Ishikawa (cell line): ENCODE results near the gene GGT6.

Source experiments
- CEBPB ChIP-seq: IDR thresholded peaks from 2 replicates; pipeline ENCODE4 v1.6.1; 2012
- CREB1 ChIP-seq: IDR thresholded peaks from 2 replicates; pipeline ENCODE4 v1.6.1; 2012; ENCODE audit warnings: low read depth
- EGR1 ChIP-seq: IDR thresholded peaks from 2 replicates; pipeline ENCODE4 v1.6.1; 2012
- EP300 ChIP-seq: IDR thresholded peaks from 2 replicates; pipeline ENCODE4 v1.6.1; 2012; ENCODE audit warnings: borderline replicate concordance
- FOXM1 ChIP-seq: IDR thresholded peaks from 2 replicates; pipeline ENCODE4 v1.6.1; 2012; ENCODE audit warnings: low read depth, borderline replicate concordance
- MAX ChIP-seq: IDR thresholded peaks from 2 replicates; pipeline ENCODE4 v1.6.1; 2012
- NFIC ChIP-seq: IDR thresholded peaks from 2 replicates; pipeline ENCODE4 v1.6.1; 2012
- RAD21 ChIP-seq: IDR thresholded peaks from 2 replicates; pipeline ENCODE4 v1.6.1; 2012; ENCODE audit warnings: low read depth
- TAF1 ChIP-seq: IDR thresholded peaks from 2 replicates; pipeline ENCODE4 v1.6.1; 2012; ENCODE audit warnings: low read depth, mild to moderate bottlenecking
- TCF12 ChIP-seq: IDR thresholded peaks from 2 replicates; pipeline ENCODE4 v1.6.1; 2012; ENCODE audit warnings: low read depth
- TEAD4 ChIP-seq: IDR thresholded peaks from 2 replicates; pipeline ENCODE4 v1.6.1; 2012
- USF1 ChIP-seq: IDR thresholded peaks from 2 replicates; pipeline ENCODE4 v1.6.1; 2012
- YY1 ChIP-seq: IDR thresholded peaks from 2 replicates; pipeline ENCODE4 v1.6.1; 2012; ENCODE audit warnings: low read depth
- ZBTB7A ChIP-seq: IDR thresholded peaks from 2 replicates; pipeline ENCODE4 v1.6.1; 2012; ENCODE audit warnings: low read depth
- TF ChIP-seq, protein P1 (sequence below): IDR thresholded peaks from 2 replicates; pipeline ENCODE4 v1.6.1; 2012; ENCODE audit warnings: low read depth, mild to moderate bottlenecking

GGT6 gene

GRCh38 chr17:4551796-4552525, 8.4 kb downstream of the GGT6 start:
- TF ChIP-seq TEAD4 (no peak), TAF1 (no peak), USF1 (no peak), TCF12 (no peak), MAX (no peak), NFIC (no peak), EGR1 (no peak), ZBTB7A (no peak), CEBPB (no peak), YY1 (no peak), FOXM1 (no peak), EP300 (no peak), CREB1 (no peak), RAD21 (no peak)
- TF ChIP-seq, protein P1, sequence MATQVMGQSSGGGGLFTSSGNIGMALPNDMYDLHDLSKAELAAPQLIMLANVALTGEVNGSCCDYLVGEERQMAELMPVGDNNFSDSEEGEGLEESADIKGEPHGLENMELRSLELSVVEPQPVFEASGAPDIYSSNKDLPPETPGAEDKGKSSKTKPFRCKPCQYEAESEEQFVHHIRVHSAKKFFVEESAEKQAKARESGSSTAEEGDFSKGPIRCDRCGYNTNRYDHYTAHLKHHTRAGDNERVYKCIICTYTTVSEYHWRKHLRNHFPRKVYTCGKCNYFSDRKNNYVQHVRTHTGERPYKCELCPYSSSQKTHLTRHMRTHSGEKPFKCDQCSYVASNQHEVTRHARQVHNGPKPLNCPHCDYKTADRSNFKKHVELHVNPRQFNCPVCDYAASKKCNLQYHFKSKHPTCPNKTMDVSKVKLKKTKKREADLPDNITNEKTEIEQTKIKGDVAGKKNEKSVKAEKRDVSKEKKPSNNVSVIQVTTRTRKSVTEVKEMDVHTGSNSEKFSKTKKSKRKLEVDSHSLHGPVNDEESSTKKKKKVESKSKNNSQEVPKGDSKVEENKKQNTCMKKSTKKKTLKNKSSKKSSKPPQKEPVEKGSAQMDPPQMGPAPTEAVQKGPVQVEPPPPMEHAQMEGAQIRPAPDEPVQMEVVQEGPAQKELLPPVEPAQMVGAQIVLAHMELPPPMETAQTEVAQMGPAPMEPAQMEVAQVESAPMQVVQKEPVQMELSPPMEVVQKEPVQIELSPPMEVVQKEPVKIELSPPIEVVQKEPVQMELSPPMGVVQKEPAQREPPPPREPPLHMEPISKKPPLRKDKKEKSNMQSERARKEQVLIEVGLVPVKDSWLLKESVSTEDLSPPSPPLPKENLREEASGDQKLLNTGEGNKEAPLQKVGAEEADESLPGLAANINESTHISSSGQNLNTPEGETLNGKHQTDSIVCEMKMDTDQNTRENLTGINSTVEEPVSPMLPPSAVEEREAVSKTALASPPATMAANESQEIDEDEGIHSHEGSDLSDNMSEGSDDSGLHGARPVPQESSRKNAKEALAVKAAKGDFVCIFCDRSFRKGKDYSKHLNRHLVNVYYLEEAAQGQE: no peak

GRCh38 chr17:4551141-4551540, 9.2 kb downstream of the GGT6 start:
- TF ChIP-seq CREB1 (no peak), RAD21 (no peak), MAX (no peak), EGR1 (no peak), EP300 (no peak), YY1 (no peak), CEBPB (no peak), FOXM1 (no peak), NFIC (no peak), ZBTB7A (no peak), TAF1 (no peak), TCF12 (no peak), TEAD4 (no peak), USF1 (no peak)
- TF ChIP-seq, protein P1: no peak

DNA sequence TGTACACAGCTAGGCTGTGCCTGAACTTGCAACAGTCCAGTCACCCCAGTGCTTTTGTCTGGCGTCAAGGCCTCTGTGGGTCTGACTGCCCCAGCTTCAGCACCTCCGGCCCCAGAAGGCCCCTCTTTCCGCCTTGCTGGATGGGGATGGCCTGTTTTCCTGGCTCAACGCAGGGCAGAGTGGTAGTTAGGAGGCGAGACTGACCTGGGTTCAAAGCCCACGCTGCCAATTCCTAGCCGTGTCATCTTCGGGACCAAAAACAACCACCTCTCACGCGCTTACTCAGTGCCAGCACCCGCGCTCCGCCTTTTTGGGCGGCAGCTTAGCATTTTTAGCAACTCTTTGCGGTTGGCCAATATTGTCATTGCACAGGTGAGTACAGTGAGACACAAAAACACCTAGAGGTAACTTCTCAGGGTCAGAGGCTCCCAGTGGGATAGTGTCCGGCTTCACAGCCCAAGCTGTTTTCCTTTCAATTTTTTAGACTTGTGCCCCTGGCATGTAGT, 9.8 kb downstream of the GGT6 start:
- TF ChIP-seq, protein P1: no peak
- TF ChIP-seq TCF12: no peak
- no peak for TF ChIP-seq TEAD4
- no peak for TF ChIP-seq YY1
- TF ChIP-seq NFIC: no peak
- no peak for TF ChIP-seq ZBTB7A
- TF ChIP-seq FOXM1: no peak
- no peak for TF ChIP-seq EGR1
- no peak for TF ChIP-seq RAD21
- TF ChIP-seq EP300: no peak
- TF ChIP-seq MAX: no peak
- TF ChIP-seq USF1: no peak
- no peak for TF ChIP-seq CEBPB
- TF ChIP-seq TAF1: no peak
